GM12878 (cell line): Measurements from ENCODE around the gene MGRN1. TPM values are rescaled to one million over a fixed set of nuclear protein-coding genes. Genes with fewer than 3 reads are reported as not detected.

Source experiments
- ATAC-seq: fragments of 200-7000 bp; cut with Tn5 transposase; 3 replicates; pipeline ENCODE4 v1.9.1; 2020; ENCODE audit warnings: mild to moderate bottlenecking, moderate library complexity
- BruUV-seq: library from RNA; stranded (reverse); fragments of 400-500 nt; replicated peaks from 2 replicates; lab custom pipeline; 2021; lab: Mats Ljungman, UMichigan
- CTCF ChIA-PET: fragments of 300-600 bp; sonication (Branson Sonifier 250); formaldehyde crosslinking; extraction: SDS; loops from one replicate; lab custom pipeline; 2021; ENCODE audit warnings: inconsistent platforms; lab: Yijun Ruan, JAX
- POLR2A ChIA-PET: fragments of 350-600 bp; formaldehyde crosslinking; extraction: SDS; loops from one replicate; lab custom pipeline; 2021; ENCODE audit warnings: inconsistent platforms; lab: Charles Lee
- RAD21 ChIA-PET: fragments of 300-600 bp; sonication (Branson Sonifier 250); formaldehyde crosslinking; loops from one replicate; lab custom pipeline; 2023; ENCODE audit warnings: antibody characterized with exemption; ENCODE audit not compliant: unreplicated experiment; lab: Charles Lee
- SMC1A ChIA-PET: fragments of 300-600 bp; sonication (Branson Sonifier 250); formaldehyde crosslinking; loops from one replicate; lab custom pipeline; 2023; ENCODE audit not compliant: unreplicated experiment, uncharacterized antibody; lab: Charles Lee
- DNase-seq: peaks from one replicate; pipeline ENCODE4 v3.0.0-alpha.2; 2011; ENCODE audit warnings: low read depth, low spot score
- FAIRE-seq: peaks from 3 replicates; lab custom pipeline; 2011; peaks lifted over from hg19 to GRCh38; lab: Jason Lieb, UNC
- H2AFZ ChIP-seq: 2 replicates; pipeline ENCODE4 v1.6.0; 2011; ENCODE audit warnings: low read depth, low read length, control low read depth; ENCODE audit not compliant: control insufficient read depth
- H3K27ac ChIP-seq: 2 replicates; pipeline ENCODE4 v1.5.1; 2011; ENCODE audit warnings: control low read depth; ENCODE audit not compliant: control insufficient read depth, insufficient read depth
- H3K27me3 ChIP-seq, 2 experiments: replicated peaks in 1 of 2; 2 replicates each; pipeline versions ENCODE4 v1.6.0 to v1.6.1; 2011; ENCODE audit warnings: low read length in 1 of 2; ENCODE audit not compliant: control insufficient read depth in 2 of 2, insufficient read depth in 2 of 2
- H3K36me3 ChIP-seq, 2 experiments: 2 replicates each; pipeline ENCODE4 v1.5.1; 2011; ENCODE audit warnings: low read length in 1 of 2; ENCODE audit not compliant: control insufficient read depth in 2 of 2, insufficient read depth in 2 of 2
- H3K4me1 ChIP-seq: 2 replicates; pipeline ENCODE4 v1.6.1; 2011; ENCODE audit warnings: mild to moderate bottlenecking, low read length, moderate library complexity, mixed read lengths; ENCODE audit not compliant: control insufficient read depth, insufficient read depth
- H3K4me2 ChIP-seq: 2 replicates; pipeline ENCODE4 v1.6.0; 2011; ENCODE audit warnings: control low read depth; ENCODE audit not compliant: control insufficient read depth, insufficient read depth
- H3K4me3 ChIP-seq: fragments of 200-600 bp; sonication (generic); 2 replicates; pipeline ENCODE4 v1.5.1; 2016
- H3K79me2 ChIP-seq: 2 replicates; pipeline ENCODE4 v1.6.0; 2011; ENCODE audit warnings: low read length; ENCODE audit not compliant: control insufficient read depth, insufficient read depth
- H3K9ac ChIP-seq: 2 replicates; pipeline ENCODE4 v1.8.0; 2011; ENCODE audit warnings: low read length, control low read depth, mixed read lengths; ENCODE audit not compliant: control insufficient read depth, insufficient read depth
- H3K9me3 ChIP-seq: replicated peaks from 3 replicates; pipeline ENCODE4 v1.5.1; 2011; ENCODE audit warnings: mild to moderate bottlenecking, low read length; ENCODE audit not compliant: control insufficient read depth, insufficient read depth
- H4K20me1 ChIP-seq: 2 replicates; pipeline ENCODE4 v1.6.0; 2011; ENCODE audit not compliant: control insufficient read depth, insufficient read depth
- EGR1 ChIP-seq, 2 experiments: IDR thresholded peaks; 1 replicate in 1 of 2; 2 replicates in 1 of 2; pipeline ENCODE4 v1.6.1; 2011 to 2012; ENCODE audit warnings: low read depth in 2 of 2, low read length in 2 of 2, borderline replicate concordance in 1 of 2, mild to moderate bottlenecking in 1 of 2, moderate library complexity in 1 of 2
- NBN ChIP-seq: fragments of 450-650 bp; IDR thresholded peaks from 2 replicates; pipeline ENCODE4 v1.6.1; 2016
- POLR2A ChIP-seq: IDR thresholded peaks from 2 replicates; pipeline ENCODE4 v1.6.1; 2011; ENCODE audit warnings: low read depth, mild to moderate bottlenecking, low read length
- SREBF1 ChIP-seq: IDR thresholded peaks from 2 replicates; pipeline ENCODE4 v1.6.1; 2012; ENCODE audit warnings: mild to moderate bottlenecking, low read length
- TCF3 ChIP-seq: IDR thresholded peaks from 2 replicates; pipeline ENCODE4 v1.6.1; 2012; ENCODE audit warnings: low read depth, mild to moderate bottlenecking, low read length, borderline replicate concordance; ENCODE audit not compliant: insufficient read depth
- ZBTB4 ChIP-seq: fragments of 450-650 bp; formaldehyde crosslinking; IDR thresholded peaks from 2 replicates; pipeline ENCODE4 v1.4.0; 2022; ENCODE audit warnings: mild to moderate bottlenecking, moderate library complexity
- ZNF687 ChIP-seq: fragments of 450-650 bp; IDR thresholded peaks from 2 replicates; pipeline ENCODE4 v1.6.1; 2017; ENCODE audit warnings: mild to moderate bottlenecking, moderate library complexity
- whole genome bisulfite sequencing: methylation state at CpG from one replicate; pipeline ENCODE4 v1.1.6; 2016; ENCODE audit warnings: low lambda C conversion rate; ENCODE audit not compliant: insufficient replicate concordance, insufficient coverage; ENCODE audit errors: missing lambda C conversion rate; 5-methylcytosine and 5-hydroxymethylcytosine counted together
- in situ Hi-C: fragments of 300-500 bp; cut with MboI; formaldehyde crosslinking; loops from 9 replicates; pipeline ENCODE4 v1.14.3; 2018; ENCODE audit warnings: mixed read lengths
- intact Hi-C: fragments of 100-400 bp; cut with micrococcal nuclease; formaldehyde crosslinking; loops from one replicate; pipeline ENCODE4 v1.14.2; 2022; ENCODE audit not compliant: unreplicated experiment
- polyA plus RNA-seq, 11 experiments: library from polyadenylated mRNA; depleted of rRNA in 4 of 11; unstranded in 6 of 11; stranded (reverse) in 5 of 11; fragments of >200 nt; fragmentation: Nextera tagmentation in 4 of 11; fragmentation: Illumina TruSeq in 1 of 11; extraction: Ambion mirVana in 4 of 11; extraction: Trizol in 1 of 11; gene quantifications; 1 replicate in 1 of 11; 2 replicates in 10 of 11; pipeline versions ENCODE4 v1.2.1 to v1.2.3, GENCODE V29; 2011 to 2016; ENCODE audit warnings: inconsistent platforms in 2 of 11, missing spikeins in 2 of 11, low read depth in 1 of 11
- total RNA-seq, 4 experiments: library from RNA; depleted of rRNA in 3 of 4; stranded (reverse); fragments of >200 nt in 3 of 4; fragmentation: Illumina TruSeq in 1 of 4; extraction: Trizol in 1 of 4; gene quantifications; 2 replicates each; pipeline versions ENCODE4 v1.2.1 to v1.2.3, GENCODE V29; 2013 to 2021

MGRN1 gene
- total and polyA plus RNA-seq, 10 of the 15 experiments (the other 5 are each of a cell fraction or from before 2014, with no cell fraction given), result 0.35 to 86.7 (median 14.6) TPM

- no peak overlapping the region for H3K27ac ChIP-seq
- ChIA-PET SMC1A (no interaction called here), RAD21 (no interaction called here), CTCF (no interaction called here), POLR2A (interaction anchor here (0.6 kb wide), 1 partner anchor 310 kb away, joined by 4 read pairs; no protein-coding TSS in a partner anchor)
- FAIRE-seq, result no peak
- DNase-seq, result no peak
- no peak overlapping the region for H3K9ac ChIP-seq
- peaks cover 7% of the 10 kb centered on the region for H3K4me1 ChIP-seq
- ATAC-seq, result no peak
- in situ Hi-C loops, result no loop called here
- H3K4me2 ChIP-seq, result no peak overlapping the region
- WGBS, result 97% methylated on average over 21 of the region's 21 CpGs
- H3K9me3 ChIP-seq, result no peaks in the 10 kb centered on the region
- H2AFZ ChIP-seq, result no peak overlapping the region
- no peak overlapping the region for H3K4me3 ChIP-seq
- no TSS peak for BruUV-seq
- TF ChIP-seq SREBF1 (no peak), POLR2A (0 out of 2 replicates have a peak, but pooled peaks have one; percentile 23)
- peaks cover 0 to 16% of the 10 kb centered on the region in 2 experiments; a peak in 3 of 4 replicates for H3K36me3 ChIP-seq
- intact Hi-C loops, result no loop called here
- peaks cover 6% of the 10 kb centered on the region for H3K79me2 ChIP-seq
- no peaks in the 10 kb centered on the region for H4K20me1 ChIP-seq
- H3K27me3 ChIP-seq, result no peaks in the 10 kb centered on the region
These were observed 64.6 kb downstream of the MGRN1 start for GRCh38 chr16:4689091-4689671.

GRCh38 chr16:4689864-4690704, 65.5 kb downstream of the MGRN1 start:
- ChIA-PET RAD21 (no interaction called here), POLR2A (no interaction called here), SMC1A (no interaction called here), CTCF (no interaction called here)
- no peak overlapping the region for H3K4me3 ChIP-seq
- peaks cover 11% of the 10 kb centered on the region for H3K79me2 ChIP-seq
- H3K9me3 ChIP-seq, result no peaks in the 10 kb centered on the region
- H3K27ac ChIP-seq, result no peak overlapping the region
- no peaks in the 10 kb centered on the region for H4K20me1 ChIP-seq
- DNase-seq (no peak), FAIRE-seq (no peak), ATAC-seq (no peak)
- 85% methylated on average over 30 of the region's 31 CpGs for WGBS
- H3K4me1 ChIP-seq, result peaks cover 12% of the 10 kb centered on the region
- H3K4me2 ChIP-seq, result no peak overlapping the region
- H3K9ac ChIP-seq, result no peak overlapping the region
- in situ Hi-C loops (no loop called here), intact Hi-C loops (loop anchor here (5.0 kb wide), 1 partner anchor 267 kb away; the partner anchor contains the start of gene SEC14L5)
- no TSS peak for BruUV-seq
- H2AFZ ChIP-seq, result no peak overlapping the region
- H3K27me3 ChIP-seq, result no peaks in the 10 kb centered on the region
- peaks cover 0 to 12% of the 10 kb centered on the region in 2 experiments; a peak in 3 of 4 replicates for H3K36me3 ChIP-seq
- TF ChIP-seq NBN (no peak), TCF3 (peak; percentile 87), POLR2A (peak; percentile 77), ZNF687 (no peak), ZBTB4 (no peak), EGR1 (IDR thresholded peaks at IDR 0.05; ENCODE audit: borderline replicate concordance in 1 of 2, low read depth in 2 of 2, low read length in 2 of 2) (no peak)
